ENCODE data around the gene ABCC6.
"Not testable (repeated sequence)": the region's sequence is repeated elsewhere in the genome, so short reads cannot be mapped to it uniquely, and the experiment has no call there.

Gene ABCC6

DNA sequence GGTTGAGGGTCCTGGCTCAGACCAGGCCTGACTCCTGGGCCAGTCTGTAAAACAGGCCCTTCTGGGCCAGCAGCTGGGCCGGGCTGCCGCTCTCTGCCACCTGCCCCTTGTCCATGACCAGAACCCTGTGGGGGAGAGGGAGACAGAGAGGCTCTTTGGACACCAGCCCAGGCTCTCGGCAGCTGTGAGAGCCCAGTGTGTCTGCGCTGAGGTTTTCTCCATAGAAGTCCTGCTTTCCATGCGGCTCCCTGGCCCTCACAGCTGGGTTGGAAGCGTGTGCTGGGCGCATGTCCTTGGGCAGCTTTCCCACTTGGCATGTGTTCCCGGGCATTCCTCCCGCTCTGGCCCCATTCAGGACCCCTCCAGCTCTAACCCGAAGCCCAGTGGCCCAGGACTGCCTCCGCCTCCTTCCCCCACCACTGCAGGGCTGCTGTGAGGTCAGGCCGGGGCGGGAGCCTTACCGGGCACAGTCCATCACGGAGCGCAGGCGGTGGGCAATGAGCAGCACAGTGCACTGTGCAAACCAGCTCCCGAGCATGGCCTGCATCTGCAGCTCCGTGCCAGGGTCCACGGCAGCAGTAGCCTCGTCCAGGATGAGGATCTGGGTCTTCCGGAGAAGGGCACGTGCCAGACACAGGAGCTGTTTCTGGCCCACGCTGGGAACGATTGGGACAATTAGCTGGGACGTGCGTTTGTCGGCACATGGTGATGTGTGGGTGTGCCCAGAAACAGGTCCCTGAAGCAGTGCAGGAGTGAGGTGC is 73.0 kb downstream of the ABCC6 start:
- DNase-seq (ENCODE audit: low spot score): no peak
- POLR2A ChIA-PET (ENCODE audit: low non-redundant PET): no interaction called here
- peak overlapping the region; percentile 38 for H3K27ac ChIP-seq
- CTCF ChIA-PET: no interaction called here
- TF ChIP-seq, protein P1, sequence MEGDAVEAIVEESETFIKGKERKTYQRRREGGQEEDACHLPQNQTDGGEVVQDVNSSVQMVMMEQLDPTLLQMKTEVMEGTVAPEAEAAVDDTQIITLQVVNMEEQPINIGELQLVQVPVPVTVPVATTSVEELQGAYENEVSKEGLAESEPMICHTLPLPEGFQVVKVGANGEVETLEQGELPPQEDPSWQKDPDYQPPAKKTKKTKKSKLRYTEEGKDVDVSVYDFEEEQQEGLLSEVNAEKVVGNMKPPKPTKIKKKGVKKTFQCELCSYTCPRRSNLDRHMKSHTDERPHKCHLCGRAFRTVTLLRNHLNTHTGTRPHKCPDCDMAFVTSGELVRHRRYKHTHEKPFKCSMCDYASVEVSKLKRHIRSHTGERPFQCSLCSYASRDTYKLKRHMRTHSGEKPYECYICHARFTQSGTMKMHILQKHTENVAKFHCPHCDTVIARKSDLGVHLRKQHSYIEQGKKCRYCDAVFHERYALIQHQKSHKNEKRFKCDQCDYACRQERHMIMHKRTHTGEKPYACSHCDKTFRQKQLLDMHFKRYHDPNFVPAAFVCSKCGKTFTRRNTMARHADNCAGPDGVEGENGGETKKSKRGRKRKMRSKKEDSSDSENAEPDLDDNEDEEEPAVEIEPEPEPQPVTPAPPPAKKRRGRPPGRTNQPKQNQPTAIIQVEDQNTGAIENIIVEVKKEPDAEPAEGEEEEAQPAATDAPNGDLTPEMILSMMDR (conservative IDR thresholded peaks at IDR 0.05; ENCODE audit: low read depth): no peak

DNA sequence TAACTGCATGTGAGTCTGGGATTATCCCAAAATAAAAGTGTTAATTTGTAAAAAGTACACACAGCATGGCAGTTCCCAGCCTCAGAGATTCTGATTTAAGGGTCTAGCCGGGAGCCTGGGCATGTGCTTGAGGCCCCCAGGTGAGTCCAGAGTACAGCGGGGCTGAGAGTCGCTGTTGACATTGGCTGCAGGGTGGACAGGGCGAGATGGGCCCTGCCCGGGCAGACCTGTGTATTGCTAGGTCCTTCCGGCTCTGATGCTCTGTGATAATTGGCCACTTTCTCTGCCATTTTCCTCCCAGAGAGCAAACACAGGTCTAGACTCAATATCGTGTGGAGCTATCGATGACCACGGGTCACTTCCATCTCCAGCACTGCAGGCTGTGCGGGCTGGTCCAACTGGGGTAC is 73.6 kb downstream of the ABCC6 start:
- ChIA-PET POLR2A (ENCODE audit: low non-redundant PET) (no interaction called here), CTCF (no interaction called here)
- TF ChIP-seq, protein P1 (conservative IDR thresholded peaks at IDR 0.05; ENCODE audit: low read depth): no peak
- no peak for DNase-seq (ENCODE audit: low spot score)
- peak overlapping the region; percentile 38 for H3K27ac ChIP-seq

DNA sequence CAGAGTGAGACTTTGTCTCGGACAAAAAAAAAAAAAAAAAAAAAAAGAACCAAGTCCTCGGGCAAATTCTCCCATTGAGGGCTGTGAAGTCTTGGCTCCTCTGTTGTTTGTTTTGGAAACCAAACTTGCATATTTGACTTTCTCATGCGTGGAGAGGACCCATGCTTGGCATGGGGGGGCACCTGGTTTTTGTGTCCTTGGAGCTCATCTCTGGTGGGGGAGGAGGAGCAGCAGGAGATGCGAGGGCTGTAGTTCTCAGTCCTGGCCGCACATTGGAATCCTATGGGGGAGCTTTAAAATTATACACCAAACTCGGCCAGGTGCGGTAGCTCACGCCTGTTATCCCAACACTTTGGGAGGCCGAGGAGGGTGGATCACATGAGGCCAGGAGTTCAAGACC is 74.5 kb downstream of the ABCC6 start:
- H3K27ac ChIP-seq: no peak overlapping the region
- no peak for DNase-seq (ENCODE audit: low spot score)
- ChIA-PET POLR2A (ENCODE audit: low non-redundant PET) (no interaction called here), CTCF (interaction anchor here (0.6 to 1.2 kb wide), 2 partner anchors 12 to 274 kb away, joined by 3 read pairs; no protein-coding TSS in a partner anchor)
- TF ChIP-seq, protein P1 (conservative IDR thresholded peaks at IDR 0.05; ENCODE audit: low read depth): no peak

DNA sequence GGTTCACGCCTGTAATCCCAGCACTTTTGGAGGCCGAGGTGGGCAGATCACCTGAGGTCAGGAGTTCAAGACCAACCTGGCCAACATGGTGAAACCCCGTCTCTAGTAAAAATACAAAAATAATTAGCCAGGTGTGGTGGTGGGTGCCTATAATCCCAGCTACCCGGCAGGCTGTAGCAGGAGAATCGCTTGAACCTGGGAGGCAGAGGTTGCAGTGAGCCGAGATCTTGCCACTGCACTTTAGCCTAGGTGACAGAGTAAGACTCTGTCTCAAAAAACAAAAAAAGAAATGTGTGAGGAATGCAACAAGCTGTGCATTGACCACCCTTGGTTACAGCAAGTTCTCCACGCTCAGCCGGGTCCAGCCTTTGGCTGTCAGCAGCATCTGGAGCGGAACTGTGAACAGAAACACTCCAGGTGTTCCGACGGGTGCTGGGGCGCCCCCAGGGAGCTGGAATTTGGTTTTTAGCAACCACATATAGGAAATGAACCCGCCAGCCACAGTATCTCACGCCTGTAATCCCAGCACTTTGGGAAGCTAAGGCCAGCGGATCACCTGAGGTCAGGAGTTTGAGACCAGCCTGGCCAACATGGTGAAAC is 75.2 kb downstream of the ABCC6 start:
- POLR2A ChIA-PET (ENCODE audit: low non-redundant PET); DNase-seq (ENCODE audit: low spot score): not testable (repeated sequence)
- CTCF ChIA-PET: interaction anchor here (0.6 to 1.2 kb wide), 2 partner anchors 13 to 273 kb away, joined by 3 read pairs; no protein-coding TSS in a partner anchor
- 0 out of 2 replicates have a peak overlapping the region, but pooled peaks have one; percentile 8 for H3K27ac ChIP-seq

DNA sequence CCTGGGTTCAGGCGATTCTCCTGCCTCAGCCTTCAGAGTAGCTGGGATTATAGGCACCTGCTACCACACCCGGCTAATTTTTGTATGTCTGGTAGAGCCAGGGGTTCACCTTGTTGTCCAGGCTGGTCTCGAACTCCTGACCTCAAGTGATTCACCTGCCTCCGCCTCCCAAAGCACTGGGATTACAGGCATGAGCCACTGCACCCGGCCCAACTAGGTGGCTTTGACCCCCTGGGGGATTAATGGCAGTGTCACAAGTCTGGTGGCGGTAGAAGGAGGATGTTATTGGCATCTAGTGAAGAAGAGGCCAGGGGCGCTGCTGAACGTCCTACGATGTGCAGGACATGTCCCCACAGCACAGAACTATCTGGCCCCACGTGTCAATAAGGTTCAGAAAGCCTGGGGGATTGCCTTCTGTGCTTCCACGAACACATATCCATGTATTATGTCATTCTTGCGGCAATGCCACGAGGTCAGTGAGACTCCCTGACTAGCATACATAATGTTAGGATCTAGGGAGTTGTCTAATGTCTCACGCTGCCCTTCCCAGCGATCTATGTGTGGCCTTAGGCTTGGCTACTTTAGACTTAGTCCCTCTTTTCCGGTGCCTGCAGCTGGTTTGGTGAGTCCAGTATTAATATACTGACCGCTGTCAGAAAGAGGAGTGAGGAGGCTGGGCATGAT is 75.8 kb downstream of the ABCC6 start:
- ChIA-PET POLR2A (ENCODE audit: low non-redundant PET) (no interaction called here), CTCF (interaction anchor here (1.2 kb wide), 1 partner anchor 272 kb away, joined by 3 read pairs; no protein-coding TSS in a partner anchor)
- TF ChIP-seq, protein P1 (conservative IDR thresholded peaks at IDR 0.05; ENCODE audit: low read depth): no peak
- DNase-seq (ENCODE audit: low spot score): no peak
- 0 out of 2 replicates have a peak overlapping the region, but pooled peaks have one; percentile 8 for H3K27ac ChIP-seq

DNA sequence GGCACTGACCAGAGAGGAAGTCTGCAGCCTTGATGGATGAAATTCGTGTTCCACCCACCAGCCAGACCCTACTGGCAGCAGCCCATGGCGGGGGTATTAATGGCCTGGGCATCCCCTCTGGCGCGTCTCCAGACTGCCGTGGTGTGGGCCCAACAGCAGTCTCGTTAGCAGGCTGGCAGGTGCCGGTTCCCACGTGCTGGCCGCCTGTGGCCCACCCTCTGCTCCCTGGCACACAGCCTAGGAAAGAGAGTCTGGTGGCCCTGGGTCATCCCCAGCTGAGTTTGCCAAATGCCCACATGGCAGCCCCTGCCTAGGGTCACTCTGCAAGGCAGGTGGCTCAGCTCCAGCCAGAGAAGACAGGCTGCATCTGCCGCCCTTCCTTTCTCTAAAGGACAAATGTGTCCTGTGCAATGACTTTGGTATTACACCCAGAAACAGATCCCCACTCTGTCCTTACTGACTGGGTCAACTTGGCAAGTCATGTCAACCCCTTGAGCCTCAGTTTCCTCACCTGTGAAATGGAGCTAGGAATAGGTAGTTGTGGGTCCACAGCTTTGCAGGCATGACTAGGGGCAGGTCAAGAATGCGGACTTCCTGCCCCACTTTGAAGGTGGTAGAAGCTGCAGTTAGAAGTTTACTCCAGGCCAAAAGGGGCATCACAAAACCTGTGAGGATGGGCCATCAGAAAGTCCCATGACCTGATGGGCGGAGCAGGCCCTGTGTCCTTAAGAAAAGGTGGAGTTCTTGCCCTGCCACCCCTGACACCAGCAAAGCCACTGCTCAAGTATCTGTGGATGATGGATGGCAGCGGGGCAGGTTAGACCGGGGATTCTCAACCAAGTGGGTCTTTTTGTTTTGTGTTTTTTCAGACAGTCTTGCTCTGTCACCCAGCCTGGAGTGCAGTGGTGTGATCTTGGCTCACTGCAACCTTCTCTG is 76.6 kb downstream of the ABCC6 start:
- POLR2A ChIA-PET (ENCODE audit: low non-redundant PET): no interaction called here
- CTCF ChIA-PET: no interaction called here
- no peak for DNase-seq (ENCODE audit: low spot score)
- no peak overlapping the region for H3K27ac ChIP-seq
- TF ChIP-seq, protein P1 (conservative IDR thresholded peaks at IDR 0.05; ENCODE audit: low read depth): no peak
